DOHH2 (cell line): Measurements from ENCODE around the gene MGRN1.

Experiments
- H3F3A ChIP-seq: fragments of 200-600 bp; sonication (generic), shearing (Covaris generic); 2 replicates; pipeline ENCODE4 v1.6.0; 2016; ENCODE audit warnings: antibody characterized with exemption, mild to moderate bottlenecking; ENCODE audit not compliant: control insufficient read depth, insufficient read depth
- H3K27ac ChIP-seq: fragments of 200-600 bp; sonication (generic); 2 replicates; pipeline ENCODE4 v1.5.1; 2014; ENCODE audit warnings: low read depth, mild to moderate bottlenecking, low read length, moderate library complexity
- H3K27me3 ChIP-seq: fragments of 200-600 bp; sonication (generic); 2 replicates; pipeline ENCODE4 v1.6.1; 2014; ENCODE audit warnings: mild to moderate bottlenecking, low read length, mixed read lengths; ENCODE audit not compliant: control insufficient read depth
- H3K36me3 ChIP-seq: fragments of 200-600 bp; sonication (generic); 2 replicates; pipeline ENCODE4 v1.6.1; 2014; ENCODE audit warnings: mild to moderate bottlenecking, low read length, moderate library complexity, mixed read lengths; ENCODE audit not compliant: control insufficient read depth
- H3K4me1 ChIP-seq: fragments of 200-600 bp; sonication (generic); 2 replicates; pipeline ENCODE4 v1.6.1; 2014; ENCODE audit warnings: mild to moderate bottlenecking, low read length, mixed read lengths; ENCODE audit not compliant: control insufficient read depth
- H3K4me2 ChIP-seq: fragments of 200-600 bp; sonication (generic); 2 replicates; pipeline ENCODE4 v1.6.0; 2014; ENCODE audit warnings: mild to moderate bottlenecking, low read length, moderate library complexity
- H3K4me3 ChIP-seq: fragments of 200-600 bp; sonication (generic); 2 replicates; pipeline ENCODE4 v1.5.1; 2014; ENCODE audit warnings: mild to moderate bottlenecking, low read length, mixed read lengths
- H3K79me2 ChIP-seq: fragments of 200-600 bp; sonication (generic); 2 replicates; pipeline ENCODE4 v1.6.1; 2014; ENCODE audit warnings: mild to moderate bottlenecking, low read length, mixed read lengths; ENCODE audit not compliant: control insufficient read depth
- H3K9me2 ChIP-seq: fragments of 200-600 bp; sonication (generic); replicated peaks from 2 replicates; pipeline ENCODE4 v1.6.1; 2014; ENCODE audit warnings: mild to moderate bottlenecking, low read length, mixed read lengths; ENCODE audit not compliant: control insufficient read depth
- H3K9me3 ChIP-seq: fragments of 200-600 bp; sonication (generic); 2 replicates; pipeline ENCODE4 v1.6.1; 2014; ENCODE audit warnings: antibody characterized with exemption, low read length, mixed read lengths; ENCODE audit not compliant: control insufficient read depth, insufficient read depth
- H4K20me1 ChIP-seq: fragments of 200-600 bp; sonication (generic); 2 replicates; pipeline ENCODE4 v1.6.0; 2014; ENCODE audit warnings: low read depth, mild to moderate bottlenecking, antibody characterized with exemption, low read length, moderate library complexity; ENCODE audit not compliant: control insufficient read depth, insufficient read depth
- EZH2phosphoT487 ChIP-seq: fragments of 200-600 bp; sonication (generic); IDR thresholded peaks from 2 replicates; pipeline ENCODE4 v1.6.1; 2017; ENCODE audit warnings: borderline replicate concordance, mild to moderate bottlenecking, antibody characterized with exemption, low read length, moderate library complexity, mixed read lengths
- TF ChIP-seq, protein P1 (sequence below): fragments of 200-600 bp; sonication (generic); IDR thresholded peaks from one replicate; pipeline ENCODE4 v1.5.1; 2014; ENCODE audit warnings: antibody characterized with exemption, mild to moderate bottlenecking, low read depth, low read length; ENCODE audit not compliant: poor library complexity, severe bottlenecking

The MGRN1 gene

DNA sequence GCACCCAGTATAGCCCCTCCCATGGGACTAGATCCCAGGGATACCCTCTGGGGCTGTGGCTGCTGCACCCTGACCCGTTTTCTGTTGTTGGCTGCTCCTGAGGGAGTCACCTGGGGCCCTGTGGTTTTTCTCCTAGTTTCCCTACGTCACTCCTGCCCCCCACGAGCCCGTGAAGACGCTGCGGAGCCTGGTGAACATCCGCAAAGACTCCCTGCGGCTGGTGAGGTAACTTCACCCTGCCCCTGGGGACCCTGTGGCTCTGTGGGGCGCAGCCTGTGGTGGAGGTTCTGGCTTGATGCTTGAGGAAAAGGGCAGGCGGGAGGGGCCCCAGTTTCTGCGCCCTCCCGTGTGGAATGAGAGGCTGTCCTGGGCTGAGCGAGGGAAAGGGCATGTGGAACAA, 27.2 kb downstream of the MGRN1 start:
- no peak overlapping the region for H3K4me3 ChIP-seq
- H3K36me3 ChIP-seq, result peaks cover 26% of the 10 kb centered on the region
- H3K9me2 ChIP-seq, result no peaks in the 10 kb centered on the region
- H3F3A ChIP-seq, result no peaks in the 10 kb centered on the region
- peaks cover 12% of the 10 kb centered on the region for H3K79me2 ChIP-seq
- TF ChIP-seq, protein P1, sequence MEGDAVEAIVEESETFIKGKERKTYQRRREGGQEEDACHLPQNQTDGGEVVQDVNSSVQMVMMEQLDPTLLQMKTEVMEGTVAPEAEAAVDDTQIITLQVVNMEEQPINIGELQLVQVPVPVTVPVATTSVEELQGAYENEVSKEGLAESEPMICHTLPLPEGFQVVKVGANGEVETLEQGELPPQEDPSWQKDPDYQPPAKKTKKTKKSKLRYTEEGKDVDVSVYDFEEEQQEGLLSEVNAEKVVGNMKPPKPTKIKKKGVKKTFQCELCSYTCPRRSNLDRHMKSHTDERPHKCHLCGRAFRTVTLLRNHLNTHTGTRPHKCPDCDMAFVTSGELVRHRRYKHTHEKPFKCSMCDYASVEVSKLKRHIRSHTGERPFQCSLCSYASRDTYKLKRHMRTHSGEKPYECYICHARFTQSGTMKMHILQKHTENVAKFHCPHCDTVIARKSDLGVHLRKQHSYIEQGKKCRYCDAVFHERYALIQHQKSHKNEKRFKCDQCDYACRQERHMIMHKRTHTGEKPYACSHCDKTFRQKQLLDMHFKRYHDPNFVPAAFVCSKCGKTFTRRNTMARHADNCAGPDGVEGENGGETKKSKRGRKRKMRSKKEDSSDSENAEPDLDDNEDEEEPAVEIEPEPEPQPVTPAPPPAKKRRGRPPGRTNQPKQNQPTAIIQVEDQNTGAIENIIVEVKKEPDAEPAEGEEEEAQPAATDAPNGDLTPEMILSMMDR, result no peak
- no peak for TF ChIP-seq EZH2phosphoT487
- no peaks in the 10 kb centered on the region for H4K20me1 ChIP-seq
- H3K27ac ChIP-seq, result no peak overlapping the region
- no peak overlapping the region for H3K4me2 ChIP-seq
- no peaks in the 10 kb centered on the region for H3K27me3 ChIP-seq
- H3K4me1 ChIP-seq, result no peaks in the 10 kb centered on the region
- H3K9me3 ChIP-seq, result no peaks in the 10 kb centered on the region

DNA sequence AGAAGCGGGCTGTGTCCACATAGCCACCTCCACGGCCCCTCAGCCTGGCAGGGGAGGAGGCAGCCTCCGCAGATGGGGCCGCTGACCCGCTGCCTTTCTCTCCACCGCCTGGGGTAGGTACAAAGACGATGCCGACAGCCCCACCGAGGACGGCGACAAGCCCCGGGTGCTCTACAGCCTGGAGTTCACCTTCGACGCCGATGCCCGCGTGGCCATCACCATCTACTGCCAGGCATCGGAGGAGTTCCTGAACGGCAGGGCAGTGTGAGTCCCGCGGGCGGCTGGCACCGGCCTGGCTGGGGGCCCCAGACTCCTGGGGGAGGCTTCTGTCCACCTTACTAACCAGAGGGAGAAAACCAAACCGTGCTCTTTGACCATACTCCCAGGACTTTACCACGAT, 27.9 kb downstream of the MGRN1 start:
- no peak overlapping the region for H3K4me3 ChIP-seq
- no peak overlapping the region for H3K27ac ChIP-seq
- H3K9me3 ChIP-seq, result no peaks in the 10 kb centered on the region
- H3K4me1 ChIP-seq, result no peaks in the 10 kb centered on the region
- no peaks in the 10 kb centered on the region for H3K9me2 ChIP-seq
- H3K4me2 ChIP-seq, result no peak overlapping the region
- H3K36me3 ChIP-seq, result peaks cover 26% of the 10 kb centered on the region
- no peaks in the 10 kb centered on the region for H3K27me3 ChIP-seq
- H3F3A ChIP-seq, result no peaks in the 10 kb centered on the region
- peaks cover 8% of the 10 kb centered on the region for H3K79me2 ChIP-seq
- TF ChIP-seq, protein P1, result no peak
- no peak for TF ChIP-seq EZH2phosphoT487
- no peaks in the 10 kb centered on the region for H4K20me1 ChIP-seq

DNA sequence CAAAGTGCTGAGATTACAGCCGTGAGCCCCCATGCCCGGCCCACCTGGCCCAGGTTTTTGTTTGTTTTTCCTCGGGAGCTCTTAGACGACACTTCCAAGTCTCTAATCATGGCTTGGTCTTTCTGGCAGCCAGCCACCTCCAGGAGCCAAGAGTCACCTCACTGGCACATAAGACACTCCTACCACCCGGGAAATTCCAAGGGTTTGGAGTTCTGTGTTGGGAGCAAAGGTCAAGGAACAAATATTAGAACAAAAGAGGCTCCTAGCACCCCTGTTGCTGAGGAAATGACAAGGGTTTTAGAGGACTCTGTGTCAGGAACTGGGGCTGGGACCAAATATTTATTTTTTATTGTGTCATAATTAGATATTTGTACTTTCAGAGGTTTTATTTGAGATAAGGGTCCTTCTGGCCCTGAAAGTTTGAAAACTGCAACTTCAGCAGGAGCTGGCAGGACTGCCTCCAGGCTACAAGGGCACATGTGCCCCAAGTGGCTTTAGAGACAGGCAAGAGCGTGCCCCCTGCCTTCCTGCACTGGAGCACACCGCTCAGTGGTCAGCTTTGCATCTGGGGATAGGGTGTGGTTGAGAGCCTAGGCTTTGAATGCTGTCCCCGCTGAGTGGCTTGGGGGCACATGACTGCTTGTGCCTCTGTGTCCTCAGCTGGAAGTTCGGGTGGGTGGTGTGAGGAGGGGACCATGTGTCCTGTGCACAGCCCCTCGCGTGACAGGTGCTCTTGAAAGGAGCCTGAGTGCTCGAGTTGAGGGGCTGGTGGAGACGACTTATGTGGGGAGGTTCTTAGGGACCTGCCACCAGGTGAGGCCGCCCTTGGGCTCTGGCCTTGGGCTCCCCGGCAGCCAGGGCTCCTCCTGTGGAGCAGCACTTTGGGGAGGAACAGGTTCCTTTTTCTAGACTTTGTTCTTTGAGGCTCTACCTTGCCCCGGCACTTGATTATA, 29.7 kb downstream of the MGRN1 start:
- Histone ChIP-seq H3K4me1 (no peaks in the 10 kb centered on the region), H3K36me3 (peaks cover 26% of the 10 kb centered on the region), H3K27ac (no peak overlapping the region)

More for the DNA sequence above, 29.7 kb downstream of the MGRN1 start:
- Histone ChIP-seq H3K27me3 (no peaks in the 10 kb centered on the region), H3K4me3 (no peak overlapping the region), H4K20me1 (no peaks in the 10 kb centered on the region), H3K4me2 (no peak overlapping the region), H3K79me2 (peaks cover 2% of the 10 kb centered on the region; the same call in 1 of the 2 replicates), H3K9me2 (no peaks in the 10 kb centered on the region), H3K9me3 (no peaks in the 10 kb centered on the region), H3F3A (no peaks in the 10 kb centered on the region)
- TF ChIP-seq, protein P1, result no peak
- no peak for TF ChIP-seq EZH2phosphoT487
